Endometrium (tissue), 2 donors: ENCODE measurements around the gene PTAR1.

Source experiments
- FAIRE-seq: peaks from 2 replicates; lab custom pipeline; 2012; peaks lifted over from hg19 to GRCh38; lab: Jason Lieb, UNC
- donor health status: control.
- donor health status: control.

The PTAR1 gene

DNA sequence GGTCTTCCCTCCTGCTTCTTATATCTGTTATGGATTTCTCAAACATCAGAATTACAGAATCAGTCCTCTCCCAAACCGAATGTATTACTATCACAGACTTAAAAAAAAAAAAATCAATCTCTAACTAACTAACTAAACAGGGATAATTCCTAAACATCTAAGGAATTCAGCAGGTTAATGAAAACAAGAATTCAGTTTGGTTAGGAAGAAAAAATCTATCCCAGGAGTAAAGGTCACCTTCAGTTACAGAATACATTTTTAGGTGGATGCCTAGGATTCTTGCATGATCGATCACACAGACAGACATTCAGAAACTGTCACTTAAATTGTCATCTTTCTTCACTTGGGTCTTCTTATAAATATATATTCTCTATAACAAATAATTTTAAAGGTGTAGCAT is 11.5 kb downstream of the PTAR1 start:
- FAIRE-seq = no peak

DNA sequence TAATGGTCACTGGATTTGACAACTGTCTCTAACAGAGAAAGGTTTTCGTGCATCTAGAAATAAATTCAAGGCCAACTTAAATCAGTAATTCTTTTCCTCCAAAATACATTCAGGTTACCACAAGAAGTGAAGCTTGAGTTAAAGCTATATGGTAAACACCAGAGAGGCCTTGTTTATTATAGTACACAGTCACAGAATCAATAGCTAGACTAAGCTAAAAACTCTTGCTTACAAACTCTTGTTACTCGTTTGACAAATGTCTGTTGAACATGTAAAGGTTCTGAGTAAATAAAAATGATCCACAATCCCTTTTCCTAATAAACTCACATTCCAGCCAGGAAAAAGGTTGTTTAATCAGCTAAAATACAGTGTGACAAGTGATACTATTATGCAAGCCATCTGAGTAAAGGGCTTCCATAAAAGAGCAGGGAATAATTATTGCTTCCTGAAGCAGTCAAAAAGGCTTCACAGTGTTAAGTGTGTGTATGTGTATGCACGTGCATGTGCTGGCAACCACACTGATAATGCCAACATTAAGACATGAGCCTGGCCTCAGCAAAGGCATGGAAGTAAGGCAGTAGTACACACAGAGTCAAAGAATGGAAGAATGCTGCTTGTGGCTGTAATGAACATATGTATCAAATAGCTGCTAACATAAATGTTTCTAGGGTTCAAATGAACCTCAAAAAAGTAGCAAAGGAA is 12.8 kb downstream of the PTAR1 start:
- FAIRE-seq = no peak

DNA sequence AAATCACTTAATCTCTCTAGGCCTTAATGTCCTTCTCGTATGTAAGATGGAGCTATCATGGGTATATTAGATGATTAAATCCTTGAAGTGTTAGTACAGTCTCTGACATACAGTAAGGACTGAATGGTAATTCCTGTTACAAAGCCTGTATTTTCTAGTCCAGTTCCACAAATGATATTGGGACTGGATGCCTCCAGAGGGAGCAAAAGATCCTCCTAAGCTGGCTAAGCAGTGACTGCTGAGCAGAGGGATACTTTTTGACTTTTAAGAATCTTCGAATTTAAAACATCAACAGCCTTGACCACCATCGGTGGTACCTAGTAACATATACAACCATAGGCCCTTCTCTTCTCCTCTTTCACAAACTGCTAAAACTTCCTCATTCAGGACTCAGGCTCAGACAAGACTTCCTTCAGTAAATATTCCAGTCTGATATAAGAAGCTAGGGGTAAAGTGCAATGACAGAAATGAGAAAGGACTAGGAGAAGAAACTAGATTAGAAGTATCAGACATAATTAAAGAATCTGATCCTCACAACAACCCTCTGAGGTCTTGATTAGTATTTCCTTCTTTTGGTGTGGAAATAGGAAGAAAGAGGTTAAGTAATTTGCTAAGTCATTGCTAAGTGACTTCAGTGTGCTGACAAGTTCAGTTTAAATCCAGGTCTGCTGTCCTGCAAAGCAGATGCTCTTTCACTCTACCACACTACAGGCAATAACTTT is 13.9 kb downstream of the PTAR1 start:
- FAIRE-seq = no peak

DNA sequence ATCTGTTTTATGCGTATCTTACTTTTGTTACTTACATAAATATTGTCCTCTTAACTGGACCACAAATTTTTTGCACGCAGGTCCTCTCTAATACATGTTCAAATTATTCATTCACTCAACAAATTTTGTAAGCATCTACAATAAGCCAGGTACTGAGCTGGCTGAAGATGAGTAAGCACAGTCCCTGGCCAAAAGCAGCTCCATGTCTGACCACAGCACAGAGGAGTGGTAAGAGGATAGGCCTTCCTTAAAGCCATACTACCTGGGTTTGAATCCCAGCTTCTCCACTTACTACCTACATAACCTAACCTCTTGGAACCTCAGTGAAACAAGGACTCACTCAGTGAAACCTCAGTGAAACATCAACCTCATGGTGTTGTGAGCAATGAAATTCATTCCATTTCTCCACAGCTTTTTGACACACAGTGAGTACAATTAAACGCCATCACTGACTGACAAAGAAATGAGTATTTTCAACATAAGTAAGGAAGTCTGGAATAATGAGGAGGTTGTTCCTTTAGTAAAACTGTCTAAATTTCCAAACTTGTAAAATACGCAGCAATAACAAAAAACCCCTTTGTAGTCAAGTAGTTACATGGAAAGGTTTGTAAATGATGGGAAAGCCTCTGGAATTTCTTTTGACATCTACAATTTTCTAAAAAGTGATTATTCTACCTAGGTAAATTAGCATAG is 15.0 kb downstream of the PTAR1 start:
- no peak for FAIRE-seq

DNA sequence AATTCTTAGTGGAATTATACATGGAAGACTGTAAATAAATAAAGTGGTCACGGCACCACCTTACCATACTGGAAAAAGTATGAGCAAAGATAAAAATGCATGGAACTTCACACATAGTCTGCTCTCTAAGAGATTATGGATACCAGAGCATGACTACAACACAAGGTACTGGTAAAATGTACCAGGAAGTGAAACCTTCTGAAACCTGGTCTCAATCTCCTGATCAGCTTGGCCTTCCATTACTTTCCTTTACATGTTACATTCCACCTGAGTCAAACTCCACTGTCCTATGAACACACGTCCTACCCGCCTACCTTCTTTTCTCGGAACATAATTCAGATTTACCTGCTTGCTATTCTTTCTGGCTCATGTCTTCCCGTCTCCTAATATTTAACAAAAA is 15.9 kb downstream of the PTAR1 start:
- FAIRE-seq = no peak

DNA sequence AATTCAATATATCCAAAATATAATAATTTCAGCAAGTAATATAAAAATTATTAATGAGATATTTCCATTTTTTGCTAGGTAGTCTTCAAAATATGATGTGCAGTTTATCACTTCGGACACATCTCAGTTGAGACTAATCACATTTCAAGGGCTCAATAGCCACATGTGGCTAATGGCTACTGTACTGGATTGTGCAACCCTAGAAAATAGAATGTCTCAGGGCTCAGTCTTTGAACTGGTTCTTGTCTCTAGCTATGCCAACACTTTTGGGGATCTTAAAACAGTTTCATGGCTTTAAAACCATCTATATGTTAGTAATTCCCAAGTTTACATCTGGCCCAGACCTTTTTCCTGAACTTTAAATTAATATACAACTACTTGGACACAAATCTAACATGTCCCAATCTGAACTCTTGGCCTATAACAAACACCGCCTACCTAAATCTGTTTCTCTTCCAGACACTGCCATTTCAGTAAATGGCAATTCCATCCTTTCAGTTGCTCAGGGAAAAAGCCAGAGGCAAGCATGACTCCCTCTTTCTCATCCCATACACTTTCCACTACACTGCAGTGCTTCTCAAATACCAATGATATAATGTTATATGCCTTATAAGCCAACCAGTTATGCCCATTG is 18.8 kb downstream of the PTAR1 start:
- FAIRE-seq = no peak

DNA sequence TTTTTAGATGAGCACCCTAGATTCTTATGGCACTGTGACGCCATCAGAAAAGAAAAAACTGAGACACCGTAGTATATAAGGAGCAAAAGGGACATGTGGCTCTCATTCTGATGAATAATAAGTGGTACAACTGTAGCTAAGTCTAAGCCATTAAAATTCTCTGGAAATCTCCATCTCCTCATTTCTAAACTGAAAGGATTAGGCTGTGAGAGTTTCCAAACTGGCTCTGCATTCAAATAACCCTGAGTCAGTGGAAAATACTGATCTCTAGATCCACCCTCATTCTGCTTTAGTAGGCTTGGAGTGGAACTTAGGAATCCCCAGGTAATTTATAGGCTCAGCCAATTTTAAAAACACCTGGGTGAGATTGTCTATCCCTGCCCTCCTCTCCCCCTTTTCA is 28.5 kb downstream of the PTAR1 start:
- FAIRE-seq = no peak

DNA sequence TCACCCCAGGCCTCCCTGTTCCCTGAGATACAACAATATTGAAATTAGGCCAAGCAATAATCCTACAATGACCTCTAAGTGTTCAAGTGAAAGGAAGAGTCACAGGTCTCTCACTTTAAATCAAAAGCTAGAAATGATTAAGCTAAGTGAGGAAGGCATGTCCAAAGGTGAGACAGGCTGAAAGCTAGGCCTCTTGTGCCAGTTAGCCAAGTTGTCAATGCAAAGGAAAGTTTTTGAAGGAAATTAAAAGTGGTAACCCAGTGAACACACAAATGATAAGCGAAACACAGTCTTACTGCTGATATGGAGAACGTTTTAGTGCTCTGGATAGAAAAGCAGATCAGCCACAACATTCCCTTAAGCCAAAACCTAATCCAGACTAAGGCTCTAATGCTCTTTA is 39.8 kb downstream of the PTAR1 start:
- FAIRE-seq = no peak

DNA sequence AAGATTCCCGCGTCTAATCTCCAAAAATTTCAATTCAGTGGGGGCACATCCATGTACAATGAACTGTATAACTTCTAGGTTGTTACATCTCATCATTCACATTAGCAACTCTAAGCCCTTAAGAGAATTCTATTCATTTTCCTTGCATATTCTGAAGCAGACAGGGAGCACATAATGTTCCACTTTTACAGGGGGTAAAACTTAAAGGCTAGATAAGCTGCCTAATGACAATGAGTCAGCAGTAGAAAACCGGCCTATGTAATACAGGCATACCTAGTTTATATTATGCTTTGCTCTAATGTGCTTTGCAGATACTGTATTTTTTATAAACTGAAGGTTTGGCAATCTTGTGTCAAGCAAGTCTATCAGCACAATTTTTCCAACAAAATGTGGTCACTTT is 40.4 kb downstream of the PTAR1 start:
- no peak for FAIRE-seq

DNA sequence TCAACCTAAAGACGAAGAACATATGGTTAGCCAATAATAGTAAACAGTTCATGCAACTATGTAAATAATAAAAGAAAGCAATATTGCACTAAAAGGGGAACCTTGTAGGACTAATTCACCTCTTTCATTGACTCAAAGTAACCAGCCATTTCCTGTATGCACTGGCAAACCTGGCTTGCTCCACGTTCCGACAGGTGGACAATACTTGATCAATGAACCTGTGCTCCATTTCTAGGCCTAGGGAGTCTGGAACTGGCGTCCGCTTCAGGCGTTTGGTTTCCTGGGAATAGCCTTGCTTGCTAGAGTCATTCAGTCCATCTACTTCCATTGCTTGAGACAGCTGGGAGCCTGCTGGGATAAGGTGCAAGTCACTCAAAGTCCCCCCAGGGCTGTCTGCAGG is 41.6 kb downstream of the PTAR1 start:
- no peak for FAIRE-seq

DNA sequence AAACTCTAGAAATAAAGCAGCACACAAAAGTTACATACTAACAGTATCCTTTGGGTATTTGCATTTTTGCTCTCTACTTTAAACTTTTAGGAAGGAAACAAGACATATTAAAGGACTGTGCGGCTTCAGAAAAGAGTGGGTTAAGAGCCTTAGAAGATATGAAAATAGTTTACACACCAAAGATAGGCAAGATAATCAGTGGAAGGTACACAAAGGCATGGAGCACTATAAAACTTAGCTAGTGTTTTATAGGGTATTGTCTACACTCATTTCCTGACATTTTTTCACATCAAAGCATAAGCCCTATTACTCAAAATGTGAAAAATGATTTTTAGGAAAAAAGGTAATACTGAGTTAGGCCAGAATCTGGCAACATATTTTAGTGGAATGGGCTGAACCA is 44.0 kb downstream of the PTAR1 start:
- FAIRE-seq = no peak

DNA sequence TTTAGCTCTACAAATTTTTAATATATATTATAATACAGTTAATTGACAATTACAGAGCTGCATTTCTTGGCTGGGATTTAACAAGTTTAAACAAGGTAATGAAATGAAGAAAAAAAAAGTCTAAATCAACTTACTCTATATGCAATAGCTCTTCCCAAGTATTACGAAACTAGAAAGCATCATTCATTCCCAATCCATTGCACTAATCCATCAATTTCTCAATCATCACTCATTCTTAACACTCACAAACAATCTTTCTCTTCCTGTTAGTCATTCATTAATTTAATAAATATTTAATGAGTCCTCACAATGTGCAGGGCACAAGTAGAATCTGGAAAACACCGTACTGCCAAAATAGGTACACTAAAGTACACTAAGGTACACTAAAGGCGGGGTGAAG is 44.7 kb downstream of the PTAR1 start:
- FAIRE-seq = no peak

DNA sequence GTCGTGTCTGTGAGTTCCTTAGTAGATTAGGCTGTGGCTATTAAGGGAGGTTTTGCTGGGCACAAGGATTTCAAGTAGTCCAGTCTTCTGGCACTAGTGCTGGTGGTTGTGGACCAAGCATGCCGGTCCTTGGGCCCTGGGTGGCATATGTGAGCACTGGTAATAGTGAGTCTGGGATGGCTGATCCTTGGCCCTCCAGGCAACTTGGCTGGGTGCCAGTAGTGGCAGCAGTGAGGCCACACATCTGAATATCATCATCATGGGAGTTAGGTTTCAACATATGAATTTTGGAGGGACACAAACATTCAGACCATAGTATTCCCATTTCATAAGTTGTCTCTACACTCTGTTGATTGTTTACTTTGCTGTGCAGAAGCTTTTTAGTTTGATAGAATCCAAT is 62.3 kb downstream of the PTAR1 start:
- no peak for FAIRE-seq

DNA sequence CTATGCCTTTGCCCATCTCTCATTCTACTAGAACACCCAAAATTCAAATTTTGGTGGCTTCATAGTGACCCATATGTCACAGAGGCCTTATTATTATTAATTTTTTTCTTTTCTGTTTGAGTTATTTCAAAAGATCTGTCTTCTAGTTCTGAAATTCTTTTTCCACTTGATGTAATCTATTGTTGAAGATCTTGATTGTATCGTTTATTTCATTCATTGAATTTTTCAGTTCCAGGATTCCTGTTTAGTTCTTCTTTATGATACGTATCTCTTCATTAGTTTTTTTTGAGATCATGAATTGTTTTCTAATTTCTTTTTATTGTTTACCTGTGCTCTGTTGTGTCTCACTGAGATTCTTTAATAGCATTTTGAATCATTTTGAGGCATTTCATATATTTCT is 63.0 kb downstream of the PTAR1 start:
- FAIRE-seq = no peak

DNA sequence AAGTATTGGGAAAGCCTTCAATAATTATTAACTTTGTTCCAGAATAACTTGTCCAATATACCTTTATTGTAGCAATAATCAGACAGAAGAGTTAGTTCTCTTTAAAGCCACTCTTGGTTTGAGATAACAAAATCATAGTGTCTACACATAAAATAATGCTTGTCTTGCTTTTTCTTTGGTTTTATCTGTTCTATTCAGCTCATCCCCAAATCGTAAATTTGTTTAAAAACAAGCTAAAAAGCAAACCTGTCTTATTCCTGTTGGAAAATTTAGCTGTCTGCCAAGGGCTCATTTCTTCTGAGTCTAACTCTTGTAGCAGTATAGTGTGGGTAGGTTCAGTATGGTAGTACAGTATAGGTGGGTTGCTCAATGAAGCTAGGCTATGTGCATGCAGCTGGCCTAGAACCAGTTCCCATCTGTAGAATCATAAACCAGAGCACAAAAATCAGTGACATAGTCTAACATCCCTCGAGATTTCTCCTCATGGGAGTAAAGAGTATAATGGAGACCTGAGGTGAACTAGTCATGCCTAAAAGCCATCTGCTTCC is 69.7 kb downstream of the PTAR1 start:
- no peak for FAIRE-seq

DNA sequence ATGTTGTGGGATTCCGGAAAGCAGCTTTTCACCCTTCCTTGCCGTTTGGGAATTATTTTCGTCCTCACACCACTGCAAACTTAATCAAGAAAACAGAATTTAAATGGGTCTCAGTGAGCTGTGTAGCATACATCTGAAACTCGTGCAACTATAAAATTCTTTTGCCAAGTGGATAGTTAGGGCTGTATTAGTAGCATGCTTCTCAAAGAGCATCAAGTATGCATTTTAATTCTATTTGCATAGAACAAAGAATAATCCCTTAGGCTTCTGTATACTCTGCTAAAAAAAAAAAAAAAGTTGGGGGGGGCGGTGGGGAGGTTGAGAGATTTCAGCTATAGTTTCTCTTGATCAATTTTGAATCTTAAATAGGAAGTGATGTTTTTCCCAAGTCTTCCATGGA is 75.9 kb downstream of the PTAR1 start:
- FAIRE-seq = no peak

DNA sequence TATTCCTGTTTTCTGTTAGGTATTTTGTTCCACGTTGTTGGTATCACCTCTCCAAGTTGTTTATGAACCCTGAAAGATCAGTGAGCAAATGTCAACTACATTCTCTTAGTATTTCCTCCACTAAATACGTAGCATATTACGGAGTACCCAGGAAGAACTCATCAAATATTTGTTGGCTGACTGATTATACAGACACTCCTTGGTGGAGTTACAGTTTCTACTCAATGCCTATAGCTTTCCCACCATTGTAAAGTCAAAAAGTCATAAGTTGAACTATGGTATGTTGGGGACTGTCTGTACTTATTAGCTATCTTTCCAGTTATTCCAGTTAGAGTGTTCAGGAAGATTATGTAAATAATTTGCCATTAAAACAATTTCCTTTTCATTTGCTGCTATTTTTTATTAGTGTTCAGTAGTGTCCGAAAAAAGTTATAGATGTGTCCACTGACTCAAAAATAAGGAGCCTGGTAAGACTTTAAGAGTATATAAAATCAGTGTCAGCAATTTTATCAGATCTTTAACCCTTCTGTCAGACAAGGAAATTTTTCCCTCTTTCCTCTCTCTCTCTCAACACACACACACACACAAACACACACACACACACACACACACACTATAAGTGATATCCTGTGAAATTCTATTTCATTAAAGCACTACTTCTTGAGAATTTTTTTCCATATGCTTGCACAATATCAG is 80.8 kb downstream of the PTAR1 start:
- no peak for FAIRE-seq

DNA sequence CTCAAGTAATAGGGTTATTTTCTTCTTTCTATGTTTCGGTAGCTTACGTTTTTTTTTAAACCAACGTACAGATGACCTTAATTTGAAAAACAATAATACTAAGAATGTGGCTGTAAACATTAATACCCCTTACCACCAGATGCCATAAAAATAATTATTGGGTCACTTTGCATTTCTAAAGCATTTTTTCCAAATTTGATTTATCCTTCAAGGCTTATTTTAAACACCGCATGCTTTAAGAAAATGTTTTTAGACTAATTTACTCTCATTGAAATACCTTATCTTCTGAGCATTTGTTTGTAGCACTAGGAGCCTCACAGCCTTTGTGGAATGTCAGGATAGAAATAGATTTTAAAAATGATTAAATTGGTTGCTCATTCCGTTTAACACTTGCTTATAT is 81.9 kb downstream of the PTAR1 start:
- FAIRE-seq = no peak

DNA sequence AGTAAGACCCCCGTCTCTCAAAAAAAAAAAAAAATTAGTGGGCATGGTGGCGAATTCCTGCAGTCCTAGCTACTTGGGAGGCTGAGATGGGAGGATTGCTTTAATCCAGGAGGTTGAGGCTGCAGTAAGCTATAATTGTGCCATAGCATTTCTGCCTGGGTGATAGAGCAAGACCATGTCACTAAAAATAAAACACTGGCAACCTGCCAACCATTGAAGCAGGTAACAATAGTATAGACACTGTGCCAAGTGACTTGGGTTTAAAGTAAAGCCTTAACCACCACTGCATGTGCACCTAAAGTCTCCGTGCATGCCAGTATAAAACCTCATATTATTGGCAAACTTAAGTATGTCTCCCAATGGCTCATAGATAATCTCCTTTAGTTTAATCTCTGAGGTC is 84.2 kb downstream of the PTAR1 start:
- no peak for FAIRE-seq

DNA sequence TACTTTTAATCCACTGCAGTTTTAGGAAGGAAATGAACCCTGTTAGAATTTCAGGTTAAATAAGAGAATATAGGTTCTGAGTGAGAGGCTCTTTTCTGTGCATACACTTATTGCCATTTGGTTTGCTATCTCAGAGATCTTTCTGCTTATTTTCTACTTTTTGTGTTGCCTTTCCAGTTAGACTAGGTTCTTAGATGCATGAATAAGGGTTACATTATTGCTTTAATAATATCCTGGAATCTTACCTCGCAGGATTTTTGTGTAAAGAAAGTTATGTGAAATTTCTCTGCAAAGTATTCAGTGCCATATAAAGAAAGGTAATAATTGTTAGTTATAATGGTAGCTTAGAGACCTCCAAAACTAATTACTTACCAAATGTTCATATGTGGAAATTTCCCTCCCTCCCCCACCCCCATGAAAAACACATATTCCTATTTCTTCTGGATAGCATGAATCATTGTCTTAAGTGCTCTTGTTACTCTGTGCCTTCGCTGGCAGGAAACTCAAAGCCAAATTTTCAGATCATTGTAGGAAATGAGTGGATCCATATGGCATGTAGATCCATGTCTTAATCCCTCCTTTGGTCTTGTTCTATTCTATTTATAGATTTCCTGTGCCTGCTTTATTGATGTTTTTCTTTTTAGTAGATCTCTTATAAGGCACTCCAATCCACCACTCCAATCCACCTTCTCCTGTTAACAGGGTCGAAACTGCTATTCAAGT is 84.9 kb downstream of the PTAR1 start:
- no peak for FAIRE-seq

DNA sequence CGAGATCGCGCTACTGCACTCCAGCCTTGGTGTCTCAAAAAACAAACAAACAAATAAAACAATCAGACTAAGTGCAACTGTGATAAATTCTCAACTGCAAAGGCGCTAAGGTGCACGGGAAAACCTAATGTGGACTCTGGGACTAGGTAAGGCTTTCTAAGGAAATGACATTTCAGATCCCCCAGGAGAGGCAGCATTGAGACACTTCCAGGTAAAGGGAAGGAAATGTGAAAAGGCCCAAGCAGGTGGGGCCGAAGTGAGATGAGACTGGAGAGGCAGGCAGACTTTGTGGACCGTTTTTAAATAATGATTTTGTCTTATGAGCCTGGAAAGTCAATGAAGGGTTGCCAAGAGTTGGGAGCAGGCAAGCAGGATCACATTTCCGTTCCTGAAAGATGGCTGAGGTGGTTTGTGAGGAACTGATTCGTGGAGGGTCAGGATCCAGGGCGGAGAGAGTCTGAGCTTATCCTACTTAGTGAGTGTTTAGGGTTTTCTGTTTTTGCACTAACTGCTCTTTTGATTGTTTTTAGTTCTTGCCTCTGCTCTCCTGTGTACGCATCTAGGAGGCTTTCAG is 85.6 kb downstream of the PTAR1 start:
- FAIRE-seq = no peak
